Measurements from ENCODE around the gene STK4. TPM values are rescaled to one million over a fixed set of nuclear protein-coding genes. Genes with fewer than 3 reads are reported as not detected.

The STK4 gene
- total RNA-seq, 2 donors from 2014 or later: 28.9 to 29.9 TPM

DNA sequence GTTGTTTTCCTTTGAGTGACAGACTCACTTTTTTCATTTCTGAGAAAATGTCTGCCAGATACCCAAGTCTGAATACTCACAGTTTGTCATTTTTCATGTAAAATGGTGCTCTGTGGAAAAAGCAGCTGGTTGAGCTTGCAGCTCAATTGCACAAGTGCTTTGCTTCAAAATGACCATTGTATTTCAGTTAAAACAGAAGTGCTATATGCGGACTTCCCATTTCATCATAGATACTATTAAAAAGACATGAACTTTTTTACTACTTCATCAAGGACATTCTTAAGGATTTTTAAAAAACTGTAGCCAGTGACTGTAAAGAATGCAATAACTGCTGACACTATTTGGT is 73.1 kb downstream of the STK4 start:
- no peak for DNase-seq
- Histone ChIP-seq H3K4me1 (no peaks in the 10 kb centered on the region), H3K27ac (no peak overlapping the region), H3K9me3 (no peaks in the 10 kb centered on the region), H3K4me3 (no peak overlapping the region), H3K9ac (ENCODE audit: low read depth in 2 of 2, low read length in 2 of 2) (no peak overlapping the region), H3K36me3 (no peaks in the 10 kb centered on the region), H3K27me3 (no peaks in the 10 kb centered on the region)
- intact Hi-C loops (cut with DNase I): no loop called here
- TF ChIP-seq, protein P1, sequence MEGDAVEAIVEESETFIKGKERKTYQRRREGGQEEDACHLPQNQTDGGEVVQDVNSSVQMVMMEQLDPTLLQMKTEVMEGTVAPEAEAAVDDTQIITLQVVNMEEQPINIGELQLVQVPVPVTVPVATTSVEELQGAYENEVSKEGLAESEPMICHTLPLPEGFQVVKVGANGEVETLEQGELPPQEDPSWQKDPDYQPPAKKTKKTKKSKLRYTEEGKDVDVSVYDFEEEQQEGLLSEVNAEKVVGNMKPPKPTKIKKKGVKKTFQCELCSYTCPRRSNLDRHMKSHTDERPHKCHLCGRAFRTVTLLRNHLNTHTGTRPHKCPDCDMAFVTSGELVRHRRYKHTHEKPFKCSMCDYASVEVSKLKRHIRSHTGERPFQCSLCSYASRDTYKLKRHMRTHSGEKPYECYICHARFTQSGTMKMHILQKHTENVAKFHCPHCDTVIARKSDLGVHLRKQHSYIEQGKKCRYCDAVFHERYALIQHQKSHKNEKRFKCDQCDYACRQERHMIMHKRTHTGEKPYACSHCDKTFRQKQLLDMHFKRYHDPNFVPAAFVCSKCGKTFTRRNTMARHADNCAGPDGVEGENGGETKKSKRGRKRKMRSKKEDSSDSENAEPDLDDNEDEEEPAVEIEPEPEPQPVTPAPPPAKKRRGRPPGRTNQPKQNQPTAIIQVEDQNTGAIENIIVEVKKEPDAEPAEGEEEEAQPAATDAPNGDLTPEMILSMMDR (IDR thresholded peaks at IDR 0.05): no peak

DNA sequence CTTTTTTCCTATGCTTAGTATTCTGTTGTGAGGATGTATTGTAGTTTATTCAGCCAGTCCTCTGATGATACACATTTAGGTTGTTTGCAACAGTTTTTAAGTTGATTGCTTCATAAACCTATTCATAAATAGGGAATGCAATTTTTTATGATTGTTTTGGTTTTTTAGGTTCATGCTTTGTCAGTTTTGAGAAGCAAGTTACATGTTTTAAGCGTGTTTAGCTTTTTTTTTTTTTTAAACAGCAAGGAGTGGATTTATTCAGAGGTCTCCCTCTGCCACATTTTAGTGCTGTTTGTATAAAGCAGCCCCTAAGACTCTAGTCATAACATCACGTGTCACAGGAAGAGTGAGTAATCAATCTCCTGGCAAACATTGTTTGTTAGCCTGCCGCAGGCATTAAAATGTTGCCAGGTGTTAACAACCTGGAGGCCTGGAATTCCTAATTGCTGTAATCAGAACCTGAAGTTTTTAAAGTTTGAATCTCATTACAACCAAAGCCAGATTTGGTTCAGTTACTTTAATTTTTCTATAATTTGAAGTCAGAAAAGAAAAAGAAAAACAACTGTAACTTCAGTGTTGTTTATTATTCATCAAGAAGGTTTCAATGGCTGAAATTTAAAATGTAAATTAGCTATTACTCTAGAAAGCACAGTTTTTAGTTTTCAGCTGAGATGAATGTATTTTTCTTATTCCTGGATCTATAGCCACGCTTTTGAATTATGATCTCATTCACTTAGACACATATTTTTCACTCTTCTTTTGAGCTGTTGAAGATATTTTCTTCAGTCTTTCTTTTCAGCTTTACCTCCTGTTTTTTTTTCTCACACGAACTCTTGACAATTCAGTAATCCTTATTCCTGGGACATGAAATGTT is 75.4 kb downstream of the STK4 start:
- Histone ChIP-seq H3K9me3 (no peaks in the 10 kb centered on the region), H3K36me3 (no peaks in the 10 kb centered on the region), H3K4me1 (no peaks in the 10 kb centered on the region), H3K27me3 (no peaks in the 10 kb centered on the region), H3K4me3 (no peak overlapping the region), H3K27ac (no peak overlapping the region), H3K9ac (ENCODE audit: low read depth in 2 of 2, low read length in 2 of 2) (peak overlapping the region in 1 of 2 donors; percentile 6)
- intact Hi-C loops (cut with DNase I): loop anchor here (10.0 kb wide), 1 partner anchor 253 kb away; no protein-coding TSS in a partner anchor
- DNase-seq: peak; percentile 25
- TF ChIP-seq, protein P1 (IDR thresholded peaks at IDR 0.05): no peak

DNA sequence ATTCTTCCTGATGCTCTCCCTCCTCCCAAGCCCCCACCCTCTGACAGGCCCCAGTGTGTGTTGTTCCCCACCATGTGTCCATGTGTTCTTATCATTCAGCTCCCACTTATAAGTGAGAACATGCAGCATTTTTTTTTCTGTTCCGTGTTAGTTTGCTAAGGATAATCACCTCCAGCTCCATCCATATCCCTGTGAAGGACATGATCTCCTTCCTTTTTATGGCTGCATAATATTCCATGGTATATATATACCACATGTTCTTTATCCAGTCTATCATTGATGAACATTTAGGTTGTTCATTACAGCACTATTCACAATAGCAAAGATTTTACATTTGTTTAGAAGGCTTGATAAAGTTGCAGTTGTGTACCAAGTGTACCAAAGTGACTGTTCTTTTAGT is 76.7 kb downstream of the STK4 start:
- no peaks in the 10 kb centered on the region for H3K36me3 ChIP-seq
- intact Hi-C loops (cut with DNase I): loop anchor here (10.0 kb wide), 1 partner anchor 252 kb away; no protein-coding TSS in a partner anchor
- no peak for DNase-seq
- TF ChIP-seq, protein P1 (IDR thresholded peaks at IDR 0.05): no peak
- no peaks in the 10 kb centered on the region for H3K4me1 ChIP-seq
- no peak overlapping the region for H3K27ac ChIP-seq
- H3K27me3 ChIP-seq: no peaks in the 10 kb centered on the region
- H3K9ac ChIP-seq (ENCODE audit: low read depth in 2 of 2, low read length in 2 of 2): no peak overlapping the region
- no peak overlapping the region for H3K4me3 ChIP-seq
- no peaks in the 10 kb centered on the region for H3K9me3 ChIP-seq

DNA sequence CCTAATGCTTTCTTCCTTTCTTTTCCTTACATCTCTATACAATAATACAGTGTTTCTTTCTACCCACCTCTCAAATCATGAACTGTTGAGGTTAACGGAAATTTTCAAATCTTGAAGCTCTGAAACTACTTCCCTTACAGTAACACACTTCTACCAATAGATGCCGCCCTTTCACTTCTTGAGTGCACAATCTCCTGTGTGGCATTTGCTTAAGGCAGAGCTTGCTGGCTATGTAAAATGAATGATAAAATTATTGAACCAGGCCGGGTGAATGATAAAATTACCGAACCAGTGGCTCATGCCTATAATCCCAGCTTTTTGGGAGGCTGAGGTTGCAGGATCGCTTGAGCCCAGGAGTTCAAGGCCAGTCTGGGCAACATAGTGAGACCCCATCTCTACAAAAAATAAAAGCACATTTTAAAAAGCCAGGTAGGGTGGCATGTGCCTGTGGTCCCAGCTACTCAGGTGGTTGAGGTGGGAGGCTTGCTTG is 77.8 kb downstream of the STK4 start:
- no peaks in the 10 kb centered on the region for H3K9me3 ChIP-seq
- no peaks in the 10 kb centered on the region for H3K4me1 ChIP-seq
- intact Hi-C loops (cut with DNase I): loop anchor here (10.0 kb wide), 1 partner anchor 251 kb away; no protein-coding TSS in a partner anchor
- TF ChIP-seq, protein P1 (IDR thresholded peaks at IDR 0.05): peak; percentile 89
- H3K4me3 ChIP-seq: no peak overlapping the region
- H3K9ac ChIP-seq (ENCODE audit: low read depth in 2 of 2, low read length in 2 of 2): no peak overlapping the region
- H3K27me3 ChIP-seq: no peaks in the 10 kb centered on the region
- H3K36me3 ChIP-seq: no peaks in the 10 kb centered on the region
- DNase-seq: peak; percentile 34
- no peak overlapping the region for H3K27ac ChIP-seq

DNA sequence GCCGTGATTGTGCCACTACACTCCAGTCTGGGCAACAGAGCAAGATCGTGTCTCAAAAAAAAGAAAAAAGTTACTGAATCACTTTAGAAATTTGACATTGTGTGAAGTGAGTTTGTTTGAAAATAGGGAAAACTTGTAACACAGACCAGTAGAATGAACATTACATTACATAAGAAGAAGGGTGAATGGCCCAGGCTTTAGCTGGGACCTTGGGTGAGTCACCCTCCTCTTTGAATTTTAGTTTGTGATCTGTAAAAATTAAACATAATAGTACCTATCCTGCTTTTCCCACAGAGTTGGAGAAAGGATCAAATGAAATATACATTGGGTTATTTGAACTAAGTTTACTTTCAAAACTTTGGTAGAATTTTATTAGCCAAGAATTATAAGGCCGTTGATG is 78.3 kb downstream of the STK4 start:
- intact Hi-C loops (cut with DNase I): loop anchor here (10.0 kb wide), 1 partner anchor 250 kb away; no protein-coding TSS in a partner anchor
- TF ChIP-seq, protein P1 (IDR thresholded peaks at IDR 0.05): no peak
- Histone ChIP-seq H3K36me3 (no peaks in the 10 kb centered on the region), H3K27ac (no peak overlapping the region), H3K4me1 (no peaks in the 10 kb centered on the region), H3K9me3 (no peaks in the 10 kb centered on the region), H3K4me3 (no peak overlapping the region), H3K27me3 (no peaks in the 10 kb centered on the region), H3K9ac (ENCODE audit: low read depth in 2 of 2, low read length in 2 of 2) (no peak overlapping the region)
- DNase-seq: no peak

All from colonic mucosa (tissue), 4 donors.